Hepatocyte (in vitro differentiated cells): ENCODE measurements around the gene CBLB.

Experiments
- EZH2 ChIP-seq: fragments of 200-600 bp; sonication (generic); IDR thresholded peaks from 2 replicates; pipeline ENCODE4 v1.6.1; 2016; ENCODE audit warnings: antibody characterized with exemption, mild to moderate bottlenecking, borderline replicate concordance
- EZH2phosphoT487 ChIP-seq: fragments of 200-600 bp; sonication (generic); IDR thresholded peaks from one replicate; pipeline ENCODE4 v1.6.1; 2018; ENCODE audit warnings: antibody characterized with exemption, mild to moderate bottlenecking, low read depth, moderate library complexity; ENCODE audit not compliant: unreplicated experiment, severe bottlenecking
- TF ChIP-seq, protein P1 (sequence below): fragments of 200-600 bp; sonication (generic); IDR thresholded peaks from 2 replicates; pipeline ENCODE4 v1.5.1; 2016; ENCODE audit warnings: antibody characterized with exemption, mild to moderate bottlenecking; ENCODE audit not compliant: poor library complexity

GRCh38 chr3:105830836-105831235 lies 38.0 kb downstream of the CBLB start:
- TF ChIP-seq, protein P1, sequence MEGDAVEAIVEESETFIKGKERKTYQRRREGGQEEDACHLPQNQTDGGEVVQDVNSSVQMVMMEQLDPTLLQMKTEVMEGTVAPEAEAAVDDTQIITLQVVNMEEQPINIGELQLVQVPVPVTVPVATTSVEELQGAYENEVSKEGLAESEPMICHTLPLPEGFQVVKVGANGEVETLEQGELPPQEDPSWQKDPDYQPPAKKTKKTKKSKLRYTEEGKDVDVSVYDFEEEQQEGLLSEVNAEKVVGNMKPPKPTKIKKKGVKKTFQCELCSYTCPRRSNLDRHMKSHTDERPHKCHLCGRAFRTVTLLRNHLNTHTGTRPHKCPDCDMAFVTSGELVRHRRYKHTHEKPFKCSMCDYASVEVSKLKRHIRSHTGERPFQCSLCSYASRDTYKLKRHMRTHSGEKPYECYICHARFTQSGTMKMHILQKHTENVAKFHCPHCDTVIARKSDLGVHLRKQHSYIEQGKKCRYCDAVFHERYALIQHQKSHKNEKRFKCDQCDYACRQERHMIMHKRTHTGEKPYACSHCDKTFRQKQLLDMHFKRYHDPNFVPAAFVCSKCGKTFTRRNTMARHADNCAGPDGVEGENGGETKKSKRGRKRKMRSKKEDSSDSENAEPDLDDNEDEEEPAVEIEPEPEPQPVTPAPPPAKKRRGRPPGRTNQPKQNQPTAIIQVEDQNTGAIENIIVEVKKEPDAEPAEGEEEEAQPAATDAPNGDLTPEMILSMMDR: no peak
- TF ChIP-seq EZH2: no peak
- TF ChIP-seq EZH2phosphoT487: no peak
